Effector memory CD8-positive, alpha-beta T cell (primary cell): ENCODE data around the gene KRTCAP2.
"Not testable (repeated sequence)": the region's sequence is repeated elsewhere in the genome, so short reads cannot be mapped to it uniquely, and the experiment has no call there.

ENCODE experiments used
- ATAC-seq: fragments of 150-1000 bp; cut with Tn5 transposase; replicated peaks from 2 replicates; pipeline ENCODE4 v1.10.0; 2021; ENCODE audit warnings: mild to moderate bottlenecking, moderate library complexity
- DNase-seq, 3 experiments: peaks; one replicate each; pipeline ENCODE4 v3.0.0; 2021
- H3K27ac Mint-ChIP-seq, 2 donors: one replicate each; pipeline ENCODE4 v1.8.0; 2022; ENCODE audit warnings: mild to moderate bottlenecking in 2 of 2, mixed read lengths in 2 of 2, moderate library complexity in 2 of 2
- H3K27me3 Mint-ChIP-seq, 2 donors: one replicate each; pipeline ENCODE4 v1.8.0; 2022; ENCODE audit warnings: mixed read lengths in 2 of 2
- H3K36me3 Mint-ChIP-seq: one replicate; pipeline ENCODE4 v1.8.0; 2022; ENCODE audit warnings: mild to moderate bottlenecking, moderate library complexity, mixed read lengths; ENCODE audit not compliant: insufficient read depth
- H3K4me1 Mint-ChIP-seq, 2 donors: one replicate each; pipeline ENCODE4 v1.8.0; 2022; ENCODE audit warnings: low read depth in 2 of 2, mixed read lengths in 2 of 2
- H3K4me3 Mint-ChIP-seq, 2 donors: one replicate each; pipeline ENCODE4 v1.8.0; 2022; ENCODE audit warnings: mild to moderate bottlenecking in 2 of 2, mixed read lengths in 2 of 2, moderate library complexity in 2 of 2
- H3K9me3 Mint-ChIP-seq, 2 donors: one replicate each; pipeline ENCODE4 v1.8.0; 2022; ENCODE audit warnings: mixed read lengths in 2 of 2

KRTCAP2 gene

DNA sequence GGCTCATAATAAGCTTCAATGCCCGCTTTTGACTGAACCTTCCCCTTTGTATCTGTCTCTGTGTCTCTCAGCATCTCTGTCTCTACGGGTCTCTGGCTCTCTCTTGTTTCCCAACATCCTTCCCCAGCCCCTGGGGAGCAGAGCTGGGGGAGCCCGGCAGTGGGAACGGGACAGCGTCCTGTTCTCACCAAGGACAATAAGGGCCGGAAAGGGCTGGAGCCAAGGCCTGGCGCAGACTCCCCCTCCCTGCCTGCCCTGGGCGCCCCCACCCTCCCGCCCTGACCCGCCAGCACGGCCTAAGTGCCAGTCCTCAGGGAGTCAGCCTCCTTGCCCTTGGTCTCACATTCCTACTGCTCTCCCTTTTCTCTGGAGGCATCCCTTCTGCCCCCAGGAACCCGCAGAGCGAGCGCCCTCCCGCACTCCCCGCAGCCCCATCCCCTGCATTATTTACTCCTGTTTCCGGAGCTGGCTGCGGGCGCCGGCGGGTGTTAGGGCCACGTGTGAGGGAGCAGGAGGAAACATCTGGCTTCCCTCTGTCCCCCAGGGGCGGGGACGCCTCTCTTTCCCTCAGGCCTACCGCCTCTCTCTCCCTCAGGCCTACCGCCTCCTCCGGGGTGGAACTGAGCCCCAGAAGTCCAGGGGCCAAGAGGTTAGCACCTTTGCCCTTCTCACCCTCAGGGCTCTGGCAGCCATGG lies 6.5 kb downstream of the KRTCAP2 start:
- no peak overlapping the region for H3K27ac Mint-ChIP-seq
- ATAC-seq (no peak), DNase-seq (no peak)
- peaks cover 20% of the 10 kb centered on the region for H3K36me3 Mint-ChIP-seq
- H3K4me1 Mint-ChIP-seq: peaks cover 9 to 14% of the 10 kb centered on the region in 2 donors
- no peak overlapping the region for H3K4me3 Mint-ChIP-seq
- H3K27me3 Mint-ChIP-seq: no peaks in the 10 kb centered on the region
- H3K9me3 Mint-ChIP-seq: no peaks in the 10 kb centered on the region

DNA sequence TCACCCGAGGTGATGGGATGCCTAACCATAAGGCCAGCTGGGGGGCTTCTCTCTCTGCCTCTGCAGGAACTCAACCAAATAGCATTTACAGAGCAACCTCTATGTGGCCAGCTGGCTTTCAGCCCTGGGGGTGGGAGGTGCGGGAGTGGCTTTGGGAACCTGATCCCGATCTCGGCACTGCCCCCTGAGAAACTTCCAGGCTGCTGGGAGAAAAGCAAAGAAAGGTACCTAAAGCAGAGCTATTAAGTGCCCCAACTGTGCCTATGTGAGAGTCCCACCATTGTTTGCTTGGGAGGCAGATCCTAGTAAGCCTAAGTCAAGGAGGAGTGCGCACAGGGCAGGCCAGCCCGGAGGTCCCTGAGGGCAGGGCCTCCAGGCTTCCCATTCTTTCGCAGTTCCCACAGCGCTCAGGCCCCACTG lies 7.0 kb downstream of the KRTCAP2 start:
- no peak overlapping the region for H3K4me3 Mint-ChIP-seq
- peaks cover 20% of the 10 kb centered on the region for H3K36me3 Mint-ChIP-seq
- H3K4me1 Mint-ChIP-seq: peaks cover 9 to 14% of the 10 kb centered on the region in 2 donors
- no peak for ATAC-seq
- no peaks in the 10 kb centered on the region for H3K27me3 Mint-ChIP-seq
- no peaks in the 10 kb centered on the region for H3K9me3 Mint-ChIP-seq
- no peak for DNase-seq
- H3K27ac Mint-ChIP-seq: no peak overlapping the region

DNA sequence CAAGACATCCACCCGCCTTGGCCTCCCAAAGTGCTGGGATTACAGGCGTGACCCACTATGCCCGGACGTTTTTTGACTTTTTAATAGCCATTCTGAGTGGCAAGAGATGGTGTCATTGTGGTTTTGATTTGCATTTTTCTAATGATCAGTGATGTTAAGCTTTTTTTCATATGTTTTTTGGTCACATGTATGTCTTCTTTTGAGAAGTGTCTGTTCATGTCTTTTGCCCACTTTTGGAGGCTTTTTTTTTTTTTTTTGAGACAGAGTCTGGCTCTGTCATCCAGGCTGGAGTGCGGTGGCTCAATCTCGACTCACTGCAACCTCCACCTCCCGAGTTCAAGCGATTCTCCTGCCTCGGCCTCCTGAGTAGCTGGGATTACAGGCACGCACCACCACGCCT lies 8.5 kb downstream of the KRTCAP2 start:
- DNase-seq, H3K4me3 Mint-ChIP-seq, H3K27ac Mint-ChIP-seq, H3K9me3 Mint-ChIP-seq, H3K27me3 Mint-ChIP-seq, ATAC-seq: not testable (repeated sequence)
- H3K36me3 Mint-ChIP-seq: peaks cover 11% of the 10 kb centered on the region
- H3K4me1 Mint-ChIP-seq: peaks cover 6 to 14% of the 10 kb centered on the region in 2 donors

DNA sequence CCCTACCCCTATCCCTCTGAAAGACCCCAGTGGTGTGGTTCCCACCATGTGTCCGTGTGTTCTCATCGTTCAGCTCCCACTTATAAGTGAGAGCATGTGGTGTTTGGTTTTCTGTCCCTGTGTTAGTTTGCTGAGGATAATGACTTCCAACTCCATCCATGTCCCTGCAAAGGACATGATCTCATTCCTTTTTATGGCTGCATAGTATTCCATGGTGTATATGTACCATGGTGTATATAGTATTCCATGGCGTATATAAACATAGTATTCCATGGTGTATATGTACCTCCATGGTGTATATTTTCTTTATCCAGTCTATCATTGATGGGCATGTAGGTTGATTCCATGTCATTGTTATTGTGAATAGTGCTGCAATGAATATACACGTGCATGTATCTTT lies 9.3 kb downstream of the KRTCAP2 start:
- H3K4me3 Mint-ChIP-seq, DNase-seq, H3K27me3 Mint-ChIP-seq, H3K36me3 Mint-ChIP-seq, H3K9me3 Mint-ChIP-seq, ATAC-seq, H3K27ac Mint-ChIP-seq: not testable (repeated sequence)
- H3K4me1 Mint-ChIP-seq: peaks cover 6 to 13% of the 10 kb centered on the region in 2 donors

DNA sequence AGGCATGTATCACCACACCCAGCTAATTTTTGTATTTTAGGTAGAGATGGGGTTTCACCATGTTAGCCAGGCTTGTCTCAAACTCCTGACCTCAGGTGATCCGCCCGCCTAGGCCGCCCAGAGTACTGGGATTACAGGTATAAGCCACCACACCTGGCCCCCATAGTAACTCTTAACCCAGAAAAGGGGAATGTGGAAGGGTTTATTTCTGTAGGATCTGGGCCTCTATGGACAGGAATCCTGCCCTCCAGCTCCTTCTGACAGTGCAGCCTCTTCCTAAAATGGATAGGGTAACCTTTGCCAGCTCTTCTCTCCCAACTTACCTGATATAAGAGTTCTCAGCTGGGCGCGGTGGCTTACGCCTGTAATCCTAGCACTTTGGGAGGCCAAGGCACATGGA lies 10.5 kb downstream of the KRTCAP2 start:
- H3K27ac Mint-ChIP-seq, H3K4me3 Mint-ChIP-seq, DNase-seq, H3K27me3 Mint-ChIP-seq, H3K36me3 Mint-ChIP-seq, ATAC-seq, H3K4me1 Mint-ChIP-seq, H3K9me3 Mint-ChIP-seq: not testable (repeated sequence)

DNA sequence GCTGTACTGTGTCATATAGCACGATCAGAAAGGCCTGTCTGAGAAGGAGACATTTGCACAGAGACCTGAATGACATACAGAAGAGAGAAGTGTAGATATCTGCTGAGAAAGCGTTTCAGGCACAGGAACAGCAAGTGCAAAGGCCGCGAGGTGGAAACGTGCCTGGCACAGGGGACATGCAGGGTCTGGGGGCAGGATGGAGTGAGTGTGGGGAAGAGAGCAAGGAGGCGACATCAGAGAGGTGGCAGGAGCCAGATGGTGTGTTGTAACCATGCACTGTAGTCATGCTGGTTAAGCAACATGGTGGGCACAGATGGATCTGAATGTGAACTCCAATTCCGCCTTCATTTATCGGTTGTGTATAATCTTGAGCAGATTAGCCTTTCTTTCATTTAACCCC lies 13.0 kb downstream of the KRTCAP2 start:
- H3K9me3 Mint-ChIP-seq: no peaks in the 10 kb centered on the region
- no peak overlapping the region for H3K4me3 Mint-ChIP-seq
- H3K27ac Mint-ChIP-seq: no peak overlapping the region
- no peaks in the 10 kb centered on the region for H3K27me3 Mint-ChIP-seq
- ATAC-seq (no peak), DNase-seq (no peak)
- H3K36me3 Mint-ChIP-seq: peaks cover 4% of the 10 kb centered on the region
- no peaks in the 10 kb centered on the region for H3K4me1 Mint-ChIP-seq

DNA sequence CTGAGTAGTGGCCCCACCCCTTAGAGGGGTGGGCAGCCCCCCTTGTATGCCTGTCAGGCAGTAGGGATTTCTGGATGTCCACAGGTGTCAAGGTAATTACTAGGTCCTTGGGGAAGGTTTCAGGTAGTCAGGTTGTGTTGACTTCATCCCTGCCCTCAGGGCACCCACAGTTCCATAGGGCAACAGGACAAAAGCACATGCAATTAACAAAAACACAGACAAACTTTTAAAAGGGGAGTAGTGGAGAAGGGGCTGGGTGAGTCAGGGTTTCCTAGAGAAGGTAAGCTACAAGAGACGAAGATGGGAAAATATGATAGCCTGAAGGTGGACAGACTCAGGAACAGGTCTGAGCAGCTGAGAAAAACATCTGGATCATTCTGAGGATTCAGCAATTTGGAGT lies 14.1 kb downstream of the KRTCAP2 start:
- no peaks in the 10 kb centered on the region for H3K36me3 Mint-ChIP-seq
- H3K27me3 Mint-ChIP-seq: peaks cover 0 to under 1% of the 10 kb centered on the region in 2 donors
- DNase-seq (no peak), ATAC-seq (no peak)
- no peak overlapping the region for H3K27ac Mint-ChIP-seq
- H3K4me3 Mint-ChIP-seq: no peak overlapping the region
- no peaks in the 10 kb centered on the region for H3K4me1 Mint-ChIP-seq
- no peaks in the 10 kb centered on the region for H3K9me3 Mint-ChIP-seq

DNA sequence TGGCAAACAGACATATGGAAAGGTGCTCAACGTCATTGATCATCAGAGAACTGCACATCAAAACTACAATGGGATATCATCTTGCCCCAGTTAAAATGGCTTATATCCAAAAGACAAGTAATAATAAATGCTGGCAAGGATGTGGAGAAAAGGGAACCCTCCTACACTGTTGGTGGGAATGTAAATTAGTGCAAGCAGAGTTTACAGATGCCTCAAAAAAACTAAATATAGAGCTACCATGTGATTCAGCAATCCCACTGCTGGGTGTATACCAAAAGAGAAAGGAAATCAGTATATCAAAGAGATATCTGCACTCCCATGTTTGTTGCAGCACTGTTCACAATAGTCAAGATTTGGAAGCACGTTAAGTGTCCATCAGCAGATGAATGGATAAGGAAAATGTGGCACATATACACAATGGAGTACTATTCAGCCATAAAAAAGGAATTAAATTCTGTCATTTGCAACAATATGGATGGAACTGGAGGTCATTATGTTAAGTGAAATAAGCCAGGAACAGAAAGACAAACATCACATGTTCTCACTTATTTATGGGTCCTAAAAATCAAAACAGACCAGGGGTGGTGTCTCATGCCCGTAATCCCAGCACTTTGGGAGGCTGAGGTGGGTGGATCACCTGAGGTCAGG lies 17.0 kb downstream of the KRTCAP2 start:
- H3K4me3 Mint-ChIP-seq, H3K9me3 Mint-ChIP-seq, H3K36me3 Mint-ChIP-seq, ATAC-seq, H3K27ac Mint-ChIP-seq, DNase-seq, H3K4me1 Mint-ChIP-seq: not testable (repeated sequence)
- peaks cover 12 to 14% of the 10 kb centered on the region in 2 donors for H3K27me3 Mint-ChIP-seq

DNA sequence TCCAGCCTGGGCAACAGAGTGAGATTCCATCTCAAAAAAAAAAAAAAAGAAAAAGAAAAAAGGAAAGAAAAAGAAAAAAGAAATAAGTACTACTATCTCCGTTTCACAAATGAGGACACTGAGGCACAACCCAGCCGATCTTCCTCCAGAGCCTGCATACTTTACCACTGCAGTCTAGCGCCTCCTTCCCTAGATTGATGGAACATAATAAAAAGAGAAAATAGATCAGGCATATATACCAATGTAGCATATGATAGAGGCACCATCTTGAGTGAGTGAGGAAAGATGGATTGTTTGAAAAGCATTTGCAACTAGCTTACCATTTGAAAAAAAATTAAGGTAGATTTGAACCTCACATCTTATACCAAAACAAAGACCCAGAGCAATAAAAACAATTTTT lies 27.6 kb downstream of the KRTCAP2 start:
- H3K27ac Mint-ChIP-seq: no peak overlapping the region

DNA sequence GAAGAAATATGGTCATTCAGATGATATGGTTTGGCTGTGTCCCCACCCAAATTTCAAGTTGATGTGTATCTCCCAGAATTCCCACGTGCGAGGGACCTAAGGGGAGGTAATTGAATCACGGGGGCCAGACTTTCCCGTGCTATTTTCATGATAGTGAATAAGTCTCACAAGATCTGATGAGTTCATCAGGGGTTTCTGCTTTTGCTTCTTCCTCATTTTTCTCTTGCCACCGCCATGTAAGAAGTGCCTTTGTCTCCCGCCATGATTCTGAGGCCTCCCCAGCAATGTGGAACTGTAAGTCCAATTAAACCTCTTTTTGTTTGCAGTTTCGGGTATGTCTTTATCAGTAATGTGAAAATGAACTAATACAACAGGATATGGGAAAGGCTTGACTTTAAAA lies 31.4 kb downstream of the KRTCAP2 start:
- ATAC-seq (no peak), DNase-seq (no peak)
- no peak overlapping the region for H3K27ac Mint-ChIP-seq

More for the DNA sequence above, 27.6 kb downstream of the KRTCAP2 start:
- peaks cover 3% of the 10 kb centered on the region for H3K36me3 Mint-ChIP-seq
- peaks cover 38 to 54% of the 10 kb centered on the region in 2 donors for H3K27me3 Mint-ChIP-seq
- peaks cover 1 to 2% of the 10 kb centered on the region in 2 donors for H3K4me1 Mint-ChIP-seq
- DNase-seq: no peak
- ATAC-seq: no peak
- H3K4me3 Mint-ChIP-seq: no peak overlapping the region
- no peaks in the 10 kb centered on the region for H3K9me3 Mint-ChIP-seq

DNA sequence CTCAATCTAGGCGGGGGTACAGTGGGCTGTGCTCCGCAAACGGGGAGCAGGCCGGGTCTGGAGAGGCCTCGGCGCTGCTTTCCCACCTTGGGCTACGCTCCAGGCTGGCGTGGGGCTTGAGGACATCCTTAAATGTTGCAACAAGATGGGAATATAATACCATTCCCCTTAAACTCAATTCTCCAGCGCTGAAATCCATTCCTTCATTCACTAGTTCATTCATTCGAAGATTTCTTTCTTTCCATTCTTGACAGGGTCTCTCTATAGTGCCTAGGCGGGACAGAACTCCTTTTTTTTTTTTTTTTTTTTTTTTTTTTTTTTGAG lies 32.5 kb downstream of the KRTCAP2 start:
- Mint-ChIP-seq H3K4me1 (peaks cover 24 to 31% of the 10 kb centered on the region in 2 donors), H3K9me3 (no peaks in the 10 kb centered on the region), H3K36me3 (peaks cover 7% of the 10 kb centered on the region), H3K27ac (peak overlapping the region; percentile 85 to 89), H3K4me3 (peak overlapping the region; percentile 83 to 95), H3K27me3 (peaks cover 10 to 14% of the 10 kb centered on the region in 2 donors)
- no peak for ATAC-seq
- DNase-seq: no peak

More for the DNA sequence above, 31.4 kb downstream of the KRTCAP2 start:
- Mint-ChIP-seq H3K9me3 (no peaks in the 10 kb centered on the region), H3K4me3 (no peak overlapping the region), H3K4me1 (peaks cover 21% of the 10 kb centered on the region in 2 donors), H3K36me3 (no peaks in the 10 kb centered on the region), H3K27me3 (peaks cover 19 to 25% of the 10 kb centered on the region in 2 donors)

DNA sequence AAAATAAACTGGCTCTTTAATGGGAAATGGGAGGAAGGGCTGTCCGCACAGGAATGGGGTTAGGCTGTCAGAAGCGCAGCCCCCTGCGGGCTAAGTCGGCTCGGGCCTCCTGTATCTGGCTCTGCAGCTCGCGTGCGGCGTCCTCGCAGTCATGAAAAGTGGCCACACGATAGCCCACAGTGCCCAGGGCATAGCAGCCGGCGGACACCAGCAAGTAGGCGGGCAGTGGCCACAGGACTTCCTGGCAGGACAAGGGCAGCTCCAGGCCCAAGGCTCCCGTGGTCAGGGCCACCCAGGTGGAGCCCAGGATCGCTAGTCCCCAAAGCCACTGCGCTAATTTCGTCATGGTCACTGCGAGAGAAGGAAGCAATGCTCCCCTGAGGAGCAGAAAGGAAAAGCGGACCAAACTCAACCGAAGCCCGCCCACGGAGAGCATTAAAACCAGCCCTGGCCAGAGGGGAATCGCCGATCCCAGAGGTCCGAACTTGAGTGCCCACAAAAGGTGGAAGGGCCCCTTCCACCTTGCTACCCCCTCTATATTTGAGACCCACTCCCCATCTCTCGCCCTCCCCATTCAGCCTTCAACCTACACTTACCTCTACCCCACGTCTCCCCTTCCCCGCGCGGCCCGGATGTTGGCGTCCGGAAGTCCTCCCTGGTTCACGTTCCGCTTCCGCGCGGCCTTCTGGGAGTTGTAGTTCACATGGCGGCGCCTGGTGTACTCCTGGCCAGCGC lies 33.0 kb downstream of the KRTCAP2 start, which contains the start of gene DPM3:
TSS of gene DPM3 (minus strand) at position 637 of the 735 bp plus-strand sequence. CDS start at position 346, 291 bp downstream.
- Mint-ChIP-seq H3K36me3 (peaks cover 12% of the 10 kb centered on the region), H3K27ac (peak within 1 kb of the TSS; percentile 85 to 89), H3K4me3 (peak within 1 kb of the TSS; percentile 83 to 95), H3K27me3 (peaks cover 5 to 8% of the 10 kb centered on the region in 2 donors), H3K9me3 (no peaks in the 10 kb centered on the region), H3K4me1 (peaks cover 29 to 36% of the 10 kb centered on the region in 2 donors)
- ATAC-seq: peak; percentile 62
- peak; percentile 79 to 84 (median 83) for DNase-seq

DNA sequence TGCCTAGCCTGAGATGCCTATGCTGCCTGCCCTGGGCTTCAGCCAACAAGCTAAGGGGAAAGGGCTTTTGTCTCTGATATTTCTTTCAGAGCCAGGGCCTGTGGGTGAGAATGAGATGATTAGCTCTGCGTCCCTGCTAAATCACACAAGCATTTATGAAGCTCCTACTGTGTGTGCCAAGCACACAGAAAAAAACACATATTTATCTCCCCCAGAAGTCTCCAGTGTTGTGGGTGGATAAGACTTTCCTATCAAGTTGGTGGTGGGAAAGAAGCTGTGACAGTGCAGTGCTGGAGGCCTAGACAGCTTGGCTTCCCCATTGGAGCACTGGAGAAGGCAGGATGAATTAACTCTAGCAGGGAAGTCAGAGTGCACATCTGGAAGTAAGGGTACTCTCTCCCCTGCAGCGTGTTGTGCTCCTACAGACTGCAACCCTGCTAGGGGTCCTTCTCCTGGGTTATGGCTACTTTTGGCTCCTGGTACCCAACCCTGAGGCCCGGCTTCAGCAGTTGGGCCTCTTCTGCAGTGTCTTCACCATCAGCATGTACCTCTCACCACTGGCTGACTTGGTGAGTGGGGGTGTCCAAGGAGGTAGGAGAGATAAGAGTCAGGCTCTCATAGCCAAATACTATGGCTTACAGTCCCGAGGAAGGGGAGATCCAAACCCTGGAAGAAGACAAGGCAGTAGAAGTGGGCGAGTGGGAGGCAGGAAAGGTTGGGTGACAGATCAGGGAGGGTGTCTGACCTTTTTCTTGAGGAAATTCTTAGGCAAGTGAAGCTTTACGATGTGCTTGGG lies 35.8 kb downstream of the KRTCAP2 start:
- ATAC-seq (no peak), DNase-seq (no peak)
- H3K4me3 Mint-ChIP-seq: peak overlapping the region; percentile 88 to 96
- H3K27ac Mint-ChIP-seq: peak overlapping the region; percentile 96 to 98
- H3K4me1 Mint-ChIP-seq: peaks cover 32 to 40% of the 10 kb centered on the region in 2 donors
- H3K36me3 Mint-ChIP-seq: peaks cover 14% of the 10 kb centered on the region
- H3K9me3 Mint-ChIP-seq: no peaks in the 10 kb centered on the region
- H3K27me3 Mint-ChIP-seq: peaks cover under 1 to 2% of the 10 kb centered on the region in 2 donors
